Kidney (tissue), 14 donors: ENCODE data around the gene PTGER3. TPM values are rescaled to one million over a fixed set of nuclear protein-coding genes. Genes with fewer than 3 reads are reported as not detected.

Experiments used
- DNase-seq, 5 donors: peaks; one replicate each; pipeline ENCODE4 v3.0.0-alpha.2; 2013 to 2020
- FAIRE-seq: peaks from 2 replicates; lab custom pipeline; 2012; peaks lifted over from hg19 to GRCh38; lab: Jason Lieb, UNC
- H3K27ac ChIP-seq, 2 donors: one replicate each; pipeline ENCODE4 v1.7.0; 2013; ENCODE audit warnings: low read depth in 2 of 2, low read length in 2 of 2, inconsistent platforms in 1 of 2
- H3K27me3 ChIP-seq: one replicate; pipeline ENCODE4 v1.7.1; 2013; ENCODE audit warnings: low read length, inconsistent platforms; ENCODE audit not compliant: control insufficient read depth, insufficient read depth
- H3K36me3 ChIP-seq, 3 donors: one replicate each; pipeline versions ENCODE4 v1.7.0 to v1.7.1; 2013; ENCODE audit warnings: low read length in 3 of 3, control low read depth in 1 of 3, inconsistent platforms in 1 of 3; ENCODE audit not compliant: insufficient read depth in 3 of 3, control insufficient read depth in 2 of 3
- H3K4me1 ChIP-seq, 3 donors: one replicate each; pipeline versions ENCODE4 v1.7.0 to v1.7.1; 2013; ENCODE audit warnings: low read length in 3 of 3, inconsistent platforms in 1 of 3, low read depth in 1 of 3; ENCODE audit not compliant: control insufficient read depth in 2 of 3, insufficient read depth in 2 of 3
- H3K4me3 ChIP-seq, 3 donors: one replicate each; pipeline versions ENCODE4 v1.7.0 to v1.8.1; 2013; ENCODE audit warnings: low read length in 3 of 3, control low read depth in 1 of 3, inconsistent platforms in 1 of 3
- H3K9ac ChIP-seq, 3 donors: one replicate each; pipeline versions ENCODE4 v1.7.0 to v1.7.1; 2013; ENCODE audit warnings: low read length in 3 of 3, control low read depth in 1 of 3, inconsistent platforms in 1 of 3
- H3K9me3 ChIP-seq, 3 donors: one replicate each; pipeline versions ENCODE4 v1.7.0 to v1.7.1; 2013; ENCODE audit warnings: low read length in 3 of 3, control low read depth in 1 of 3, inconsistent platforms in 1 of 3; ENCODE audit not compliant: control insufficient read depth in 2 of 3, insufficient read depth in 1 of 3
- CTCF ChIP-seq: IDR thresholded peaks from 3 replicates; pipeline ENCODE4 v1.5.1; 2012; ENCODE audit warnings: mild to moderate bottlenecking, moderate library complexity, borderline replicate concordance; ENCODE audit not compliant: insufficient read depth; ENCODE audit errors: extremely low read depth
- intact Hi-C: fragments of 100-400 bp; cut with DNase I; formaldehyde crosslinking; loops from one replicate; pipeline ENCODE4 v1.11.1; 2022
- polyA plus RNA-seq: library from polyadenylated mRNA; stranded (reverse); fragments of 350-450 nt; fragmentation: Illumina TruSeq; extraction: RNeasy Lipid Tissue Mini Kit (QIAGEN cat#74804); gene quantifications from one replicate; pipeline ENCODE4 v1.2.3, GENCODE V29; 2014; ENCODE audit warnings: low read depth, low replicate concordance; ENCODE audit not compliant: insufficient read depth
- total RNA-seq: library from RNA; stranded (reverse); fragmentation: NEBNext Ultra II Directional; extraction: Animal tissue kit (Norgen Biotek cat#: 25700); gene quantifications from one replicate; pipeline ENCODE4 v1.2.1, GENCODE V29; 2021
- donor health status: control.
- donor health status: control.
- donor health status: control.
- donor health status: control.
- donor health status: control.
- donor health status: DM: yes; HTN: yes; CAD: no.
- donor health status: Normal renal cell carcinoma (clear cell type).

The PTGER3 gene
- total and polyA plus RNA-seq, 2 donors from 2014 or later, result 9.0 to 102 TPM

GRCh38 chr1:71039661-71040262, 7.9 kb downstream of the PTGER3 start:
- FAIRE-seq, result no peak

GRCh38 chr1:71038942-71039341, 8.7 kb downstream of the PTGER3 start:
- H3K36me3 ChIP-seq, result no peaks in the 10 kb centered on the region
- H3K4me3 ChIP-seq, result no peak overlapping the region
- H3K27me3 ChIP-seq, result no peaks in the 10 kb centered on the region
- no peak for FAIRE-seq
- H3K4me1 ChIP-seq, result peaks cover 0 to 2% (median 0%) of the 10 kb centered on the region in 3 donors
- DNase-seq, result no peak
- H3K9me3 ChIP-seq, result no peaks in the 10 kb centered on the region
- TF ChIP-seq CTCF, result no peak
- H3K27ac ChIP-seq, result no peak overlapping the region
- no peak overlapping the region for H3K9ac ChIP-seq
- intact Hi-C loops, result no loop called here

More at GRCh38 chr1:71039661-71040262, 7.9 kb downstream of the PTGER3 start:
- H3K4me1 ChIP-seq, result peaks cover 0 to 2% (median 0%) of the 10 kb centered on the region in 3 donors
- no peak for TF ChIP-seq CTCF
- H3K27me3 ChIP-seq, result no peaks in the 10 kb centered on the region
- H3K9me3 ChIP-seq, result no peaks in the 10 kb centered on the region
- no peaks in the 10 kb centered on the region for H3K36me3 ChIP-seq
- no peak overlapping the region for H3K27ac ChIP-seq
- no peak overlapping the region for H3K4me3 ChIP-seq
- no peak overlapping the region for H3K9ac ChIP-seq
- DNase-seq, result no peak
- intact Hi-C loops, result loop anchor here (10.0 kb wide), 1 partner anchor 355 kb away; no protein-coding TSS in a partner anchor

GRCh38 chr1:71037829-71038620, 9.6 kb downstream of the PTGER3 start:
- Histone ChIP-seq H3K4me1 (peaks cover 0 to 2% (median 0%) of the 10 kb centered on the region in 3 donors), H3K36me3 (no peaks in the 10 kb centered on the region), H3K4me3 (no peak overlapping the region), H3K27me3 (no peaks in the 10 kb centered on the region), H3K9ac (no peak overlapping the region), H3K27ac (no peak overlapping the region), H3K9me3 (no peaks in the 10 kb centered on the region)
- no peak for DNase-seq
- no peak for FAIRE-seq
- intact Hi-C loops, result no loop called here
- no peak for TF ChIP-seq CTCF
